Thyroid gland (tissue), 4 donors: ENCODE measurements around the gene SUGP2. TPM values are rescaled to one million over a fixed set of nuclear protein-coding genes. Genes with fewer than 3 reads are reported as not detected.
A peak's percentile ranks its signal among the peaks of the same experiment; 100 is the strongest.

Experiments
- DNase-seq, 2 donors: peaks; one replicate each; pipeline ENCODE4 v3.0.0-alpha.2; 2019
- H3K27ac ChIP-seq, 3 donors: fragments of 200-600 bp; sonication (generic); 1 replicate in 2 of 3; 2 replicates in 1 of 3; pipeline ENCODE4 v1.5.1; 2016 to 2019; ENCODE audit warnings: mild to moderate bottlenecking in 1 of 3, moderate library complexity in 1 of 3
- H3K27me3 ChIP-seq: fragments of 200-600 bp; sonication (generic); one replicate; pipeline ENCODE4 v1.5.1; 2019
- H3K36me3 ChIP-seq, 2 donors: fragments of 200-600 bp; sonication (generic); one replicate each; pipeline ENCODE4 v1.5.1; 2016 to 2019
- H3K4me1 ChIP-seq, 2 donors: fragments of 200-600 bp; sonication (generic); one replicate each; pipeline ENCODE4 v1.5.1; 2017 to 2019
- H3K4me3 ChIP-seq, 3 donors: fragments of 200-600 bp; sonication (generic); replicated peaks in 1 of 3; 1 replicate in 2 of 3; 2 replicates in 1 of 3; pipeline ENCODE4 v1.5.1; 2016; ENCODE audit warnings: mild to moderate bottlenecking in 1 of 3
- H3K9me3 ChIP-seq: fragments of 200-600 bp; sonication (generic); one replicate; pipeline ENCODE4 v1.5.1; 2017
- POLR2A ChIP-seq, 2 donors: fragments of 450-650 bp; IDR thresholded peaks; one replicate each; pipeline ENCODE4 v1.6.1; 2017; ENCODE audit warnings: antibody characterized with exemption in 2 of 2, mild to moderate bottlenecking in 2 of 2, moderate library complexity in 1 of 2
- WGBS, 2 donors: methylation state at CpG; one replicate each; pipeline ENCODE4 v1.1.5; 2017; 5-methylcytosine and 5-hydroxymethylcytosine counted together
- intact Hi-C: fragments of 100-400 bp; cut with DNase I; formaldehyde crosslinking; loops from one replicate; pipeline ENCODE4 v1.15.1; 2023
- total RNA-seq, 4 donors: library from RNA; depleted of rRNA; stranded (reverse); fragments of >200 nt; gene quantifications; one replicate each; pipeline ENCODE4 v1.2.3, GENCODE V29; 2016
- TF ChIP-seq, protein P1 (sequence below), 6 experiments: fragments of 200-600 bp in 3 of 6; fragments of 450-650 bp in 3 of 6; sonication (generic) in 3 of 6; IDR thresholded peaks; one replicate each; pipeline ENCODE4 v1.5.1; 2016 to 2019; ENCODE audit warnings: antibody characterized with exemption in 6 of 6, mild to moderate bottlenecking in 2 of 6, inconsistent platforms in 1 of 6, moderate library complexity in 1 of 6

SUGP2 gene
- total RNA-seq, 4 donors from 2014 or later, result 70.3 to 93.5 (median 82.2) TPM

DNA sequence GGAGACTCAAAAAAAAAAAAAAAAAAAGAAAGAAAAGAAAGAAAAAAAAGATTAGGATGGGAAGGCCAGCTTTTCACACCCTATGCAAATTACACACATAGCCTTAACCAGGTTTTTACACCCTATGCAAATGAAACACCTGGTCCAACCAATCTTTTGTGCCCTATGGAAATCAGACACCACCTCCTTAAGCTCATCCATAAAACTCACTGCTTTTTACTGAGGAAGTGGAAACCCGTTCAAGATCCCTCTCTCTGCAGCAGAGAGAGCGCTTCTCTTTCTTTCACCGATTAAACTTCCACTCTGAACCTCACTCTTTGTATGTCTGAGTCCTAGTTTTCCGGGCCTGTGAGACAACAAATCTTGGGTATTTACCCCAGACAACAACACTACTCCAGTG lies 67.0 kb downstream of the SUGP2 start:
- 70 to 78% methylated on average over 4 of the region's 4 CpGs for WGBS, 2 donors
- Histone ChIP-seq H3K4me1 (peaks cover 33 to 41% of the 10 kb centered on the region in 2 donors), H3K36me3 (no peaks in the 10 kb centered on the region), H3K4me3 (no peak overlapping the region), H3K27ac (peak overlapping the region; percentile 96 to 99 (median 96)), H3K27me3 (no peaks in the 10 kb centered on the region), H3K9me3 (no peaks in the 10 kb centered on the region)
- TF ChIP-seq POLR2A (IDR thresholded peaks at IDR 0.05), result no peak
- TF ChIP-seq, protein P1, sequence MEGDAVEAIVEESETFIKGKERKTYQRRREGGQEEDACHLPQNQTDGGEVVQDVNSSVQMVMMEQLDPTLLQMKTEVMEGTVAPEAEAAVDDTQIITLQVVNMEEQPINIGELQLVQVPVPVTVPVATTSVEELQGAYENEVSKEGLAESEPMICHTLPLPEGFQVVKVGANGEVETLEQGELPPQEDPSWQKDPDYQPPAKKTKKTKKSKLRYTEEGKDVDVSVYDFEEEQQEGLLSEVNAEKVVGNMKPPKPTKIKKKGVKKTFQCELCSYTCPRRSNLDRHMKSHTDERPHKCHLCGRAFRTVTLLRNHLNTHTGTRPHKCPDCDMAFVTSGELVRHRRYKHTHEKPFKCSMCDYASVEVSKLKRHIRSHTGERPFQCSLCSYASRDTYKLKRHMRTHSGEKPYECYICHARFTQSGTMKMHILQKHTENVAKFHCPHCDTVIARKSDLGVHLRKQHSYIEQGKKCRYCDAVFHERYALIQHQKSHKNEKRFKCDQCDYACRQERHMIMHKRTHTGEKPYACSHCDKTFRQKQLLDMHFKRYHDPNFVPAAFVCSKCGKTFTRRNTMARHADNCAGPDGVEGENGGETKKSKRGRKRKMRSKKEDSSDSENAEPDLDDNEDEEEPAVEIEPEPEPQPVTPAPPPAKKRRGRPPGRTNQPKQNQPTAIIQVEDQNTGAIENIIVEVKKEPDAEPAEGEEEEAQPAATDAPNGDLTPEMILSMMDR (IDR thresholded peaks at IDR 0.05), result no peak
- intact Hi-C loops, result no loop called here
- no peak for DNase-seq

DNA sequence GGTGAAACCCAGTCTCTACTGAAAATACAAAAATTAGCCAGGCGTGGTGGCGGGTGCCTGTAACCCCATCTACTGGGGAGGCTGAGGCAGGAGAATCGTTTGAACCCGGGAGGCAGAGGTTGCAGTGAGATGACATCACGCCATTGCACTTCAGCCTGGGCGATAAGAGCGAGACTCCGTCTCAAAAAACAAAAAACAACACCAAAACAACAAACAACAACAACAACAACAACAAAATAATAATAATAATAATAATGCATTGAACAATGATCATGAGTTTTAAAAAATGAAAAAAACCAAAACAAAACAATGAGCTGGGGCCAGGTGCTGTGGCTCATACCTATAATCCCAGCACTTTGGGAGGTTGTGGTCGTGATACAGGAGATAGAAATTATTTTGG lies 69.2 kb downstream of the SUGP2 start:
- intact Hi-C loops, result no loop called here
- H3K9me3 ChIP-seq, result no peaks in the 10 kb centered on the region
- no peak overlapping the region for H3K4me3 ChIP-seq
- no peaks in the 10 kb centered on the region for H3K27me3 ChIP-seq
- TF ChIP-seq POLR2A (IDR thresholded peaks at IDR 0.05), result no peak
- TF ChIP-seq, protein P1 (IDR thresholded peaks at IDR 0.05), result no peak
- H3K36me3 ChIP-seq, result no peaks in the 10 kb centered on the region
- WGBS, 2 donors, result 95% methylated on average over 9 of the region's 9 CpGs
- no peak for DNase-seq
- H3K27ac ChIP-seq, result no peak overlapping the region
- H3K4me1 ChIP-seq, result peaks cover 24 to 26% of the 10 kb centered on the region in 2 donors

DNA sequence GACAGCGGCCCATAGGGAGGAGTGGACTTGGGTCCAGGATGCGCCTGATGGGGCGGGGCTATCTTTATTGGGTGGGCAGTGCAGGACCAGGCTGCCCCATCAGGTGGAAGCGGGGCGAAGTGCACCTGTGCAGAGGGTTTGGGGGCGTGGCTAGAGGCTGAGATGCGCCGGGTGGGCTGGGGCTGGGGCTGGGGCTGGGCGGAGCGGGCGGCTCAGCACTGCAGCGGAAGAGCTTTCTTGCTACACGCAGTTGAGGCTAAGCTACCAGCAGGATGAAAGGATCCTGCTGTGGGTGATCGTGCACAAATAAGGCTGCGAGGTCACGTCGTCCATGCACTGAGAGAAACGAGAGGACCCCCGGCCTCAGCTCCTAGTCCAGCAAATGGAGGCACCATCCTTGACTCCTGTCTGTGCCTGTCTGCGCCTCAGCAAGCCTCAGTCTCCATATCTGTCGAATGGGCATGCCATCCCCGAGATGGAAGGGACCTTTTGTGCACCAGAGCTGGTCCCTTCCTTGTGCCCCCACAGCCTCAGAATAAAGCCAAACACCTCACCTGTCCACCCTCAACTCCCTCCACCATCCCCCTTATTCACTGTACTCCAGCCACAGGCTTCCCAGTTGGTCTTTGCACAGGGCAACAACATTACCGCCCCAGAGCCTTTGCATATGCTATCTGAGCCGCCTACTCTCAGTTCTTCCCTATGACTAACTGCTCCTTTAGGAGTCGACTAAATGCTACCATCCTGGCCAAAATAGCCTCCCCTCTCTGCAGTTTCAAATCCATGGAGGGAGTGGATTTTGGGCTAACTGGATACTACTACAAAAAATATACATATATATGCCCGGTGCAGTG lies 71.3 kb downstream of the SUGP2 start:
- Histone ChIP-seq H3K36me3 (no peaks in the 10 kb centered on the region), H3K4me3 (no peak overlapping the region), H3K27me3 (no peaks in the 10 kb centered on the region), H3K4me1 (peaks cover 7 to 13% of the 10 kb centered on the region in 2 donors), H3K9me3 (no peaks in the 10 kb centered on the region), H3K27ac (no peak overlapping the region)
- 30 to 37% methylated on average over 18 to 26 of the region's 26 CpGs for WGBS, 2 donors
- no peak for DNase-seq
- intact Hi-C loops, result no loop called here
- TF ChIP-seq, protein P1 (IDR thresholded peaks at IDR 0.05), result no peak
- TF ChIP-seq POLR2A (IDR thresholded peaks at IDR 0.05), result no peak

DNA sequence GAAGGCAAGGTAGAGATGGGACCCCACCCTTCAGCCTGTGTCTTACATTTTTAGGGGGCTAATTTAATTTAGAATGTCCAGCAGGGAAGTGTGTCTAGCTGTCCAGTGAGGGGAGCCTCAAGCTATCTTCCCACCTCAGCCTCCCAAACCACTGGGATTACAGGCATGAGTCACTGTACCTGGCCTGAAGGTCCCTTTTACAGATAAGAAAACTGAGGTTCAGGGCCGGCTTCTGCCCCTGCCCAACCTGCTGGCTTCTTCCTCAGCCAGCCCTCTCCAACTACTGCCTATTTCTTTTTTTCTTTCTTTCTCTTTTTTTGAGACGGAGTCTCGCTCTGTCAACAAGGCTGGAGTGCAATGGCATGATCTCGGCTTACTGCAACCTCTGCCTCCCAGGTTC lies 72.9 kb downstream of the SUGP2 start:
- TF ChIP-seq, protein P1 (IDR thresholded peaks at IDR 0.05), result no peak
- no peak for TF ChIP-seq POLR2A (IDR thresholded peaks at IDR 0.05)
- WGBS, 2 donors, result 89 to 92% methylated on average over 4 of the region's 4 CpGs
- no peak for DNase-seq
- Histone ChIP-seq H3K9me3 (no peaks in the 10 kb centered on the region), H3K36me3 (no peaks in the 10 kb centered on the region), H3K27me3 (no peaks in the 10 kb centered on the region), H3K27ac (no peak overlapping the region), H3K4me3 (no peak overlapping the region), H3K4me1 (peaks cover 3 to 5% of the 10 kb centered on the region in 2 donors)
- intact Hi-C loops, result no loop called here

DNA sequence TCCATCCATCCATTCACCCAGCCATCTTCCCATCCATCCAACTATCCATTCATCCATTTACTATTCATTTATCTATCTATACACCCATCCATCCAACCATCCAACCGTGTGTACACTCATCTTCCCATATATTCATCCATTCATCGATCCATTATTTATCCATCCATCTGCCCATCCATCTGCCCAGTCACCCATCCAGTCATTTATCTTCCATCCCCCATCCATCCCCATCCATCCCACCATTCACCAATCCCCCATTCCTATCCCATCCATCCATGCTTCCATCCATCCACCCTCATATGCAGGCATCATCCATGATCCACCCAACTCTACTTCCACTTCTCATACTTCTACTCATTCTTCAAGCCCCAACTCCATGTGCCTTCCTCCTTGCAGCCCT lies 78.3 kb downstream of the SUGP2 start:
- TF ChIP-seq POLR2A (IDR thresholded peaks at IDR 0.05), result no peak
- TF ChIP-seq, protein P1 (IDR thresholded peaks at IDR 0.05), result no peak
- Histone ChIP-seq H3K27me3 (no peaks in the 10 kb centered on the region), H3K36me3 (no peaks in the 10 kb centered on the region), H3K4me3 (no peak overlapping the region), H3K9me3 (no peaks in the 10 kb centered on the region), H3K4me1 (peaks cover 3 to 5% of the 10 kb centered on the region in 2 donors), H3K27ac (no peak overlapping the region)
- WGBS, 2 donors, result 93 to 95% methylated on average over 2 of the region's 2 CpGs
- intact Hi-C loops, result no loop called here
- DNase-seq, result no peak
